LNCAP (cell line): ENCODE measurements around the gene SLC12A3.

Source experiments
- CTCF ChIP-seq: fragments of 450-650 bp; IDR thresholded peaks from 2 replicates; pipeline ENCODE4 v1.5.1; 2017; ENCODE audit warnings: mild to moderate bottlenecking

SLC12A3 gene

GRCh38 chr16:56838622-56839337 is 26.2 kb upstream of the SLC12A3 start:
- no peak for TF ChIP-seq CTCF

DNA sequence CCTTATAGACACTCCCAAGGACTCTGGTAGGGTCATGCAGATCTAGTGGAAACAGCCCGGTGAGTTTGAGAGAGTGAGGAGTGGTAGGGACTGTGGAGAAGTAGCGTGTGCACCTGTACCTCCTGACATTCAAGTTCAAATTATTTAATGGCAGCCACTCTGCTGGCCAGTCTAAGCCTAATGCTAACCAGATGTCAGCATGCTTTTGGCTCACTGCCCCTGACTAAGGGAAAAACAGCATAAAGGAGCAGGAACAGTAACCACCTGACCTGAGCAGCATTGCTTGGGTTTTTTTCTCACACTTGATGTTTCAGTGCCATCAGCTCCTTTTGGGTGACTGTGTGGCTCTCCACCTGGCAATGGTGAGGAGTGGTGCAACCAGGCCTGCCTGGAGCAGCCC is 23.8 kb upstream of the SLC12A3 start:
- TF ChIP-seq CTCF = no peak

DNA sequence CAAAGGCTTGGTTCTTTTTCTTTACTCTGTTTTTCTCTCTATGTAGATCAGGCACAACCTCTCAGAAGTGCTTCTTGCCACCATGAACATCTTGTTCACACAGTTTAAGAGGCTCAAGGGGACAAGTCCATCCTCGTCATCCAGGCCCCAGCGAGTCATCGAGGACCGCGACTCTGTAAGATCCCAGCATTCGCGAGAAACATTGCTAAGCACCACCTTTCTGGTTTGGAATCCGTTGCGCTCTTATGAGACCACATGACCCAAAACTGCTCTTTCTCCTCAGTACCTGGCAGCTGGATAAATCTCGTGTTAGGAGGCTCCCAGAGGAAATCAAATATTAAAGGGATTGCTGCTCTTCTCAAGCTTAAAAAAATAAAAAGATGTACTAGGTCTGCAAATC is 23.3 kb upstream of the SLC12A3 start:
- TF ChIP-seq CTCF = no peak

- TF ChIP-seq CTCF = no peak
Observed at GRCh38 chr16:56842133-56842532, 22.9 kb upstream of the SLC12A3 start.

- no peak for TF ChIP-seq CTCF
Observed at GRCh38 chr16:56844056-56844455, 21.0 kb upstream of the SLC12A3 start.

DNA sequence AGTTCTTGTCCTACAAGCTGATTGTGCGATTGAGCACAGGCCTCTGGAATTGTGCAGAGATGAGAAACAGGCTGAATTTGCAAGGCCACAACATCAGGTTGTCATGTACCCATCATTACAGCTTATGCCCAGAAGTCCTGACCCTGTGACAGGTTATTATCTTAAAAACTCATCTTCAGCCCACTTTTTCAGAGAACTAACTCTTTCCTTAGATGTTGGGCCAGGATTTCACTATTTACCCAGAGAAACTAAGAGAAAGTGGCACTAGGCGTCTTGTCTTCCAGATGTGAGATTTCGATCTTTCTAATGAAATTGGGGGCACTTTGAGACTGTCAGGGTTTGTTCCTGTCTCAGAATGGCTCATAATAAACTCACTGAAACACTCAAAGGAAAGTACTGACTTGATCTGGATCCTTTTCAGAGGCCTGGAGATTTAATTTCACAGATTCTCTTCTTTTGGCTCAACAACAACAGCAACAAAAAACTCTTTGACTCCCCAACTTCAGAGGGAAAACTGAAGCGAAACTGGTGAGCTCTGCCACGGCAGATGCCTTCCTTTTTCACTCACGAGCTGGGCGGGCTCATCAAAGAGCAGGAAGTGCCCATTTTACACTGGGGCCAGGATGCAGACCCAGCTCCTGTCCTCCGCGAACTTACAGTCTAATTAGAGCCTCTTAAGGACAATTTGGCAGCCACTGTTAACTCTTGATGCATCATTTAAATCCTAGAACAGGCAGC is 17.7 kb upstream of the SLC12A3 start:
- TF ChIP-seq CTCF = no peak

DNA sequence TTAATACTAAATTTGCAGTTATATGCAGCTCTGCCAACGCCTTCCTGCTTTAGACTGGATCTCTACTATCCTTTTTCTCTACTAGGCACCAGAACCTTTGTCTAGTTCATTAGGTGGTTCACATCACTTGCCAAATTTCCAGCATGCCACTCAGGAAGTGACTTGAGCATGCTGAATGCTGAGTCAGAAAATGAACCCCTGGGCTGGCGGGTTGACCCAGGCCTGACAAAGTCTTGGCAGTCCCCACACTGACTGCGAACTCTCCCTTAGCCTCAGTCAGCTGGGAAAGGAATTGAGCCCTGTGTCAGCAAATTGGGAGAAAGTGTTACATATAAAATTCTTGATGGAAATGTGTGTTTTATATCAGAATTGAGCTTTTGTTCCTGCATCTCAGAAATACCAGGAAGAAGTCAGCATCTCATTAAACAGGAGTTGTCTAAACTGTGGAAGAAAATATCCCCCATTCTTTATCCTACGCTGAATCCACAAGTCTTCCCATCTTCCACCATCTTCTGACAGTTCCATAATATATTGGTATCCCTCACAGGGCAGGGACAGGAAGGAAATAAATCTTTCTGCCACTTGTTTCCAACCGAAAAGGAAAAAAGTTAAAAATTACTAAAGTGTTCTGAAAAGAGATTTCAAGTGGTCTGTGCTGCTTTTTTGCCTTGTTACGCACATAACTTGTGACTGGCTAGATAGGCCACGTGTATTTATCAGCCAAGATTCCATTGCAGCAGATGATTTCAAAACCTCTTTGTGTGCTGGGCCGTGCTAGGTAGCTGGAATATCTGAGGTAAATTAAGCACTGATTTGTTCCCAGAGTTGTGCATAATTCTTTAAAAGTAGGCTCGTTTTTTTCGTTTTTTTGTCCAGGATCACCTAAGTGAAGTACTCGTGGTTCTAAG is 16.7 kb upstream of the SLC12A3 start:
- TF ChIP-seq CTCF = no peak
